HG03196 (cell line): Measurements from ENCODE around the gene CCDC9.
A peak's percentile ranks its signal among the peaks of the same experiment; 100 is the strongest.
"Not testable (repeated sequence)": the region's sequence is repeated elsewhere in the genome, so short reads cannot be mapped to it uniquely, and the experiment has no call there.

Source experiments
- ATAC-seq: cut with Tn5 transposase; IDR thresholded peaks from one replicate; pipeline ENCODE4 v1.9.1; 2021; ENCODE audit not compliant: unreplicated experiment

The CCDC9 gene

GRCh38 chr19:47231215-47232054, 24.9 kb upstream of the CCDC9 start:
- ATAC-seq, result no peak

- no peak for ATAC-seq
Measured at GRCh38 chr19:47232422-47233211, 23.7 kb upstream of the CCDC9 start.

- ATAC-seq, result no peak
Measured at GRCh38 chr19:47236072-47236675, 20.2 kb upstream of the CCDC9 start.

GRCh38 chr19:47239152-47239551, 17.2 kb upstream of the CCDC9 start:
- no peak for ATAC-seq

- no peak for ATAC-seq
Measured at GRCh38 chr19:47239610-47240296, 16.6 kb upstream of the CCDC9 start.

GRCh38 chr19:47240556-47240955, 15.8 kb upstream of the CCDC9 start:
- no peak for ATAC-seq

- ATAC-seq, result no peak
Measured at GRCh38 chr19:47240996-47241918, 15.1 kb upstream of the CCDC9 start.

GRCh38 chr19:47241919-47242577, 14.3 kb upstream of the CCDC9 start:
- ATAC-seq, result no peak

- no peak for ATAC-seq
Measured at GRCh38 chr19:47243364-47243775, 13.0 kb upstream of the CCDC9 start.

- peak; percentile 69 for ATAC-seq
Measured at GRCh38 chr19:47243776-47244547, 12.4 kb upstream of the CCDC9 start.

GRCh38 chr19:47247308-47247990, 8.9 kb upstream of the CCDC9 start:
- ATAC-seq, result no peak

GRCh38 chr19:47253016-47253415, 3.3 kb upstream of the CCDC9 start:
- not testable (repeated sequence) for ATAC-seq

- ATAC-seq, result no peak
Measured at GRCh38 chr19:47253467-47253881, 2.9 kb upstream of the CCDC9 start.

- no peak for ATAC-seq
Measured at GRCh38 chr19:47253970-47254369, 2.4 kb upstream of the CCDC9 start.

GRCh38 chr19:47256693-47257410, 527 bp downstream of the CCDC9 start:
- ATAC-seq, result peak; percentile 78

GRCh38 chr19:47257411-47258169, 1.3 kb downstream of the CCDC9 start:
- no peak for ATAC-seq

GRCh38 chr19:47258434-47258833, 2.1 kb downstream of the CCDC9 start:
- no peak for ATAC-seq
